ENCODE data around the gene APELA.
"Not testable (repeated sequence)": the region's sequence is repeated elsewhere in the genome, so short reads cannot be mapped to it uniquely, and the experiment has no call there.

APELA gene, protein sequence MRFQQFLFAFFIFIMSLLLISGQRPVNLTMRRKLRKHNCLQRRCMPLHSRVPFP
- 0 reads per million in 3 experiments for total RNA-seq

- DNase-seq: no peak
These were observed at the start of gene APELA for GRCh38 chr4:164876700-164877324. TSS of gene APELA (plus strand) at chr4:164877178. CDS start at chr4:164877332, 154 bp downstream.

DNA sequence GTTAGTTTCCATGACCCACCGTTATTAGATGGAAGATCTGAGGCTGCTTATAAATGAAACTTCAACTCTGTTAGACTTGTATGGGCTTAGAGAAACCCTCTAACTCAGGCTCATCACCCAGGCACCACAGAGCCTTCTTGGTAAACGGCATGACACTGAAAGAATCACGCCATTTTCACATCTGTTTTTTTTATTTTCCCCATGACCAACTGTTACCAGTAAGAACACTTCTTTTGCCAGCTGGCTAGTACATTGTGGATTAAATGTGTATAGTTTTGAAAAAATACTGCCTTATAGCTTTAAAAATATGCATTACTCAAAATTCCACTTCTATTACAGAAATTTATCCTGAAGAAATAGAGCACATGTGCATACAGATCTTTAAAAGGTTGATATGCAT, 48.0 kb upstream of the APELA start:
- no peak for DNase-seq

DNA sequence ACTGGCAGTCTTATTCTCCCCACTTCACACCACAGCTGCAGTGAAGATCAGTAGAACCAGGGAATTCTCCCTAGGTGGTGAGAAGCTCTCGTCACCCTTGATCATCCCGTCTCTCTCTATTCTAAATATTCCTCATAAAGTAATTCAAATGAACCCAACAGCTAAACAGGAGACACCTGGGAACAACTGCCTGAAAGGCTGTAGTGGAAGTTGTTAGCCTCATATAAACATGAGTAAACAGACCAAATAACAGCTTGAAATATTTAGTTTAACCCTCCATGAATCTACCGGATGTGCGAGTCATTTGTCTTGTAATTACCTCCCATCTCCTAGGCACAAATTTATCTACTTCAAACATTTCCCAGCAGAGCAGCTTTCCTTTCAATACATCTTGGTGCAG, 30.4 kb upstream of the APELA start:
- no peak for DNase-seq

DNA sequence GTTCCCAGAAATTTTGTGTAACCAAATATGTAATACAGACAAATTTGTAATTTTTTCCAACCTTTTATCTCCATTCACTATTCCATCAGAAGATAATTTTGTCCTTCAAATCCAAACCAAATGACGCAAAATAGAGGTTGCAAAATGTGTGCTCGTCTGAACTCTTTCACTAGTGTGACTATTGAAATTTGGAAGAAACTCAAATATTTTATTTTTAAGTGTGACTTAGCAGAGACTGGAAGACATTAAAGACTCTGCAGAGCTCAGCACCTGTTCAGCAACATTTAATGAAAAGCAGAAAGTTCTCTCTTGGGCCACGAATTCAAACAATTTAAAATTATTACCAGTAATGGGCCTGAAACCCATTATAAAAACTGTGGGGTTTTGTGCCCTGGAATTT, 30.0 kb upstream of the APELA start:
- DNase-seq: no peak

DNA sequence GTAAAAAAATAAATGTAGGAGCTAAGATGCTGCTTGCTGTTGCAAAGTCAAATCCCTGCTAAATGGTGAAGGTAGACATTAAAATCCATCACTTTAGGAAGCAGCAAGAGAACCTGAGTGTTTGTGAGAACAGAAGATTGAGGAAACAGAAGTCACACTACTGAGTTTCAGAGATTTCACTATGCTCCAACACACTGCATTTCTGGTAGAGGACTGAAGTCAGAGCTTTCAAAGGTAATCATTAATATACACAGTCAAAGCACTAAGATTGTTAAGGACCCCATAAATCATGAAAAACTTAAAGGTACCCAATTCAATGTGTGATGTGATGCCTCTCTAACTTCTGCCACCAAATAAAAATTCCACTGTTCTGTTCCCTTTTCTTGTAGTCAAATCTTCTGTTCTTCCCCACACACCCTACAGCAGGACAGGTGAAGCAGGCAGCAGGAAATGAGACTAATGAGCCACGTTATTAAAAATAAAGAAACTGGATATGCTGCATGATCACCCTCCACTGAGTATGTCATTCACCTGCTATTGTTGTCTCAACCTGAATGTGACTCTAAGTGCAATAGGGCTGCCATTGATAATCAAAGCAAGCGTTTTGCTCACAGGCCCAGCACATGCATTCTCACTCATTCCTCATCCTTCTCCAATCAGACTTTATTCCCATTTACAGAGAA, 28.9 kb upstream of the APELA start:
- DNase-seq: no peak

GRCh38 chr4:164856396-164856795, 20.6 kb upstream of the APELA start:
- no peak for DNase-seq

DNA sequence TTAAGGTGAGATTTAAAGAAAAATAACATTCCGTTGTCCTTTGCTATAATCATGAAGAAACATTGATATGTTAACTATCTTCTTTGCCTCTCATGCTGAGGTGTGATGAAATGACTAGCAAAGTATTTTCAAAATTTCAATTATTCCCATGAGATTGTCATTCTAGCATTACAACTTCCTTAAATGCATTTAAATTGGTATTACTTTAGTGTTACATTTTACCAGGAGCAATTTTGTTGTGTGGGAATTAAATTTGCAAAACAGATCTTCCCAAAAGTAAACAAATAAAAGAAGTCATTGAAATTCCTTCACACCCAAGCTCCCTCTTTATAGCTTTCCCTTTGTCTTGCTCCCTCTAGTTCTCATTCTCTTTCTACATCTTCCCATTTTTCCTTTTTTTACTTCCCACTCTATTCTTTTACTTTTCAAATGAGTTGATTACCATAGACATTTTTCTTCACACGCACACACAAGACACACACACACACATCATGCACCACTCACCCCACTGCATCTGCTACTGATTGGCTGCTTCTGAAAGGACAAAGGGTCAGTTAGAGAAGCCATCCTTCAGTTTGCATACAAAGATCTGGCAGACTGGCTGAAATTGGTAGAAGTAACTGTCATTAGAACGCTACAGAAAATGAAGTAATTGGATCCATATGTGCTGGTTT, 10.0 kb upstream of the APELA start:
- DNase-seq: no peak

DNA sequence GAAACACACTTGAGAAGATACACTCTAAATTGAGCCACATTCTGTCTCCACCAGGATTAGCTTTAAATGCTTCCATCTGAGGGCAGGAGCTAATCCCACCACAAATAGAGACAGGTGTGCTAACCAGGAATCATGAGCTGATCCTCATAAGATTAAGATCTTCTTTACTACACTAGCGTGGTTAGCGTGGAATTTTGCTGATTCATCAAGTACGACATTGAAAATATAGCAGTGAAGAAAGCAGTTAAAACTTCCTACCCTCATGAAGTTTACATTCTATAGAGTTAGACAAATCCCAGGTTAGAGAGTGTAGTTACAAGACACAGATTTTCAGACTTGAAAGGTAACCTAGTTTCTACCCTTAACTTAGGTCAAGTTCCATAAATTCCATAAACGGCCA, 5.3 kb upstream of the APELA start:
- DNase-seq: no peak

DNA sequence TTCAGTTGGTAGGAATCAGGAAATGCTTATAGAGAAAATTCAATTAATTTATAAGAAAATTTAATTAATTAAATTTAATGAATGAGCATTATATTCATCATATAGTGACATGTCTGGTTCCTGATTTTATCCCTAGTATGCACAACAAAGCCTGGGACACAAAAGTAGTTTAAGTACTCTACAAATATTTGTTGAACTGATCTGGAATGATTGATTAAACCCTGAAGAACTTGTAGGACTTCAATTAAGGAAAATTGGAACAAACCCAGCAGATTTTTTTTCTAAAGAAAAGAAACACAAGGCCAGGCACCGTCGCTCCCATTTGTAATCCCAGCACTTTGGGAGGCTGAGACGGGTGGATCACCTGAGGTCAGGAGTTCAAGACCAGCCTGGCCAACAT, 4.5 kb upstream of the APELA start:
- no peak for DNase-seq

DNA sequence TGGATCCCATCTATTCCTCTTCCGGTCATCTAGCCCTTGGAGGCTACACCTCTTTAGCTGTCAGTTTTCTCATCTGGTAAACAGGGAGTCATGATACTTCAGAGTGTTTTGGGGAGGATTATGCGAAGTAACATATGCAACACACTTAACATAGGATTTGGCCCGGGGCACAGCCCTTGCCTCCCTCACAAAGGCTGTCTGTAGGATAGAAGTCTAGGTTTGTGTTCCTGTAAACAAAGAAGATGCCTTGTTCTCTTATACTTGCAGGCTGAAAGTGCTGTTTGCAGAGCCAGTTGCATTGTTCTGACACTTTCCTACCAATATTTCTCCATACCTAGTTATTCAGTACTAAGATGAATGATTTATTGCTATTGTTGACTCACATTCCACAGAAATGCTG, 2.2 kb upstream of the APELA start:
- DNase-seq: no peak

DNA sequence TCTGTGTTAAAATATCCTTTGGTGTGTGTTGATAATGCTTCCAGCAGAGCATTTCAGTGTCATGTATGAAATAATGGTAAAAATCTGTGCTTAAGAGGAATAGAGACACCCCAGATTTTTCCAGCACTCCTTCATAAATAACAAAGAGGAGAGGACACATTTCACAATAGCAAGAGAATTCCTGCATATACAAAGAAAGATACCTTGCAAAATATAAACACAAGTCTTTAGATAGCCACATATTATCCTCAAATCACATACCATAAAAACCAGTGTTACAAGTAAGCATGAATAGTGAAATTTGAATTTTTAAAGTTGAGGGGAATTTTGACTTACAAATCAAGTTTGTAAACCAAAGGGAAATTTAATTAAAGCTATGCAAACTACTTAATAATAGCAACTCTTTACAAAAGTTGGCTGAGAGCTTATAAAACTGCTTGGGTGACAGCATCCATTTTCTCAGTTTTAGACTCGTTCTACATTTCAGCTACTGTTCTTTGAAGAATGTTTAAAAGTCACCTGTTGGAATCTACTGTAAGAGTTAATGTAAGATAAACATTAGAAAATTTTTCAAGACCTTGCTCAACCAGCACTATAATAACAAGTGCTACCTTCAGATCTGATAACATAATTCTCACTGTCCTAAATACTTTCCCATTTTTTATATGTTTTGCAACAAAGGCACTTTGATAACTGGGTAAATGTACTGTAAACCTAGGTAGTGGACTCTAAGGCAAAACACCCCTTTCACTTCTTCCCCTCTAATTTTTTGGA, 3.7 kb downstream of the APELA start:
- no peak for DNase-seq

- no peak for DNase-seq
These were observed 11.2 kb downstream of the APELA start for GRCh38 chr4:164888096-164888715.

- DNase-seq: no peak
These were observed 13.7 kb downstream of the APELA start for GRCh38 chr4:164890691-164891090.

DNA sequence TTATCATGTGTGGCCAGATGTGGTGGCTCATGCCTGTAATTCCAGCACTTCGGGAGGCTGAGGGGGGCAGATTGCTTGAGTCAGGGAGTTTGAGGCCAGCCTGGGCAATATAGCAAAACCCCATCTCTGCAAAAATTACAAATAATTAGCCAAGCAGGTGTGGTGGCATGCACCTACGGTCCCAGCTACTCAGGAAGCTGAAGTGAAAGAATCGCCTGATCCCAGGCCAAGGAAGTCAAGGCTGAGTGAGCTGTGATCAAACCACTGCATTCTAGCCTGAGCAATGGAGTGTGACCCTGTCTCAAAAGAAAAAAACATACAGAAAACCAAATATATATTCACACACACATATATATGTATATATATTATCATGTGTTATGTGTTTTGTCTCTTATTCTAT, 15.0 kb downstream of the APELA start:
- no peak for DNase-seq

- no peak for DNase-seq
These were observed 17.7 kb downstream of the APELA start for GRCh38 chr4:164894702-164895101.

GRCh38 chr4:164902608-164903007, 25.6 kb downstream of the APELA start:
- DNase-seq: no peak

DNA sequence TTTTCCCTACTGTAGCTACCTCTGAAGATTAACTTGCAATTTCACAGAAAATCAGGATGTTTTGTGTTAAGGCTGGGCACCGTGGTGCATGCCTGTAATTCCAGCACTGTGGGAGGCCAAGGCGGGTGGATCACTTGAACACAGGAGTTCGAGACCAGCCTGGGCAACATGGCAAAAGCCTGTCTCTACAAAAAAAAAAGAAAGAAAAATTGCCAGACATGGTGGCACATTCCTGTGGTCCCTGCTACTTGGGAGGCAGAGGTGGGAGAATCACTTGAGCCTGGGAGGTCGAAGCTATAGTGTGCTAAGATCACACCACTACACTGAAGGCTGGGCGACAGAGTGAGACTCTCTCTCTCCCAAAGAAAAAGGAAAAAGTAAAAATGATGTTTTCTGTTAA, 27.4 kb downstream of the APELA start:
- no peak for DNase-seq

- DNase-seq: no peak
These were observed 28.0 kb downstream of the APELA start for GRCh38 chr4:164904941-164905340.

DNA sequence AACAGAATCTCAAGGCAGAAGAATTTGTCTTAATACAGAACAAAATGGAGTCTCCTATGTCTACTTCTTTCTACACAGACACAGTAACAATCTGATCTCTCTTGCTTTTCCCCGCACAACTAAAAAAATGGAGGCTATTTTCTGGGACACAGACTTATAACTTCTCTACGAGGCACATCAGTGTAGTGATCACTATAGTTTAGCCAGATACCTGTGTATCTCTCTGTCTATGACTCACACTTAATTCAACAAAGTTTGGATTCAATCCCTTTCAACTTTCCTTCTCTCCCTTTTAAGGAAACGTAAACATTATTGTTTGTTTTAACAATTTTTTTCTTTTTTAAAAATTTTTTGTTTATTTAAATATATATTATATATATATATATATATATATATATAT, 29.4 kb downstream of the APELA start:
- no peak for DNase-seq

- not testable (repeated sequence) for DNase-seq
These were observed 36.5 kb downstream of the APELA start for GRCh38 chr4:164913506-164913905.

- no peak for DNase-seq
These were observed 42.0 kb downstream of the APELA start for GRCh38 chr4:164918956-164919355.

- no peak for DNase-seq
These were observed 47.8 kb downstream of the APELA start for GRCh38 chr4:164924670-164925238.

Data from central memory CD4-positive, alpha-beta T cell (primary cell).